HEK293 (cell line): ENCODE results near the gene NECTIN1.

Experiments used
- CTCF ChIA-PET: fragments of 350-600 bp; formaldehyde crosslinking; extraction: SDS; loops from one replicate; lab custom pipeline; 2021; ENCODE audit warnings: antibody characterized with exemption; lab: Yijun Ruan, JAX
- POLR2A ChIA-PET: fragments of 300-600 bp; formaldehyde crosslinking; extraction: SDS; loops from one replicate; lab custom pipeline; 2020; ENCODE audit warnings: antibody characterized with exemption, inconsistent platforms; lab: Yijun Ruan, JAX
- H3K27ac ChIP-seq: fragments of 200-500 bp; sonication (Bioruptor generic); 2 replicates; pipeline ENCODE4 v1.5.1; 2014; ENCODE audit warnings: low read depth, low read length, control low read depth, inconsistent platforms; ENCODE audit errors: extremely low read depth
- H3K36me3 ChIP-seq, 2 experiments: fragments of 200-500 bp in 1 of 2; sonication (Bioruptor generic) in 1 of 2; 1 replicate in 1 of 2; 2 replicates in 1 of 2; pipeline ENCODE4 v1.5.1; 2014 to 2017; ENCODE audit warnings: inconsistent platforms in 2 of 2, low read length in 2 of 2; ENCODE audit not compliant: control insufficient read depth in 2 of 2, insufficient read depth in 1 of 2
- H3K4me1 ChIP-seq: fragments of 200-500 bp; sonication (Bioruptor generic); 2 replicates; pipeline ENCODE4 v1.5.1; 2014; ENCODE audit warnings: mild to moderate bottlenecking, low read length, inconsistent platforms; ENCODE audit not compliant: control insufficient read depth, insufficient read depth
- H3K4me3 ChIP-seq: 2 replicates; pipeline ENCODE4 v1.5.1; 2011; ENCODE audit warnings: low read depth, mild to moderate bottlenecking, control low read depth, low read length, moderate library complexity
- H3K9me3 ChIP-seq: fragments of 200-500 bp; sonication (Bioruptor generic); 2 replicates; pipeline ENCODE4 v1.5.1; 2014; ENCODE audit warnings: low read depth, low read length, inconsistent platforms; ENCODE audit not compliant: control insufficient read depth, insufficient read depth
- IKZF3 ChIP-seq: fragments of 450-650 bp; IDR thresholded peaks from 2 replicates; pipeline ENCODE4 v1.5.0; 2018; ENCODE audit warnings: missing biosample characterization, mild to moderate bottlenecking, missing genetic modification characterization, moderate library complexity
- KLF1 ChIP-seq: fragments of 450-650 bp; formaldehyde crosslinking; IDR thresholded peaks from 2 replicates; pipeline ENCODE4 v1.5.1; 2016; ENCODE audit warnings: missing biosample characterization, missing genetic modification characterization
- MEIS1 ChIP-seq: sonication (generic); formaldehyde crosslinking; IDR thresholded peaks from 2 replicates; pipeline ENCODE4 v1.8.1; 2022; ENCODE audit warnings: missing genetic modification reagents, mild to moderate bottlenecking, borderline replicate concordance
- SETDB1 ChIP-seq: IDR thresholded peaks from one replicate; pipeline ENCODE4 v1.6.1; 2017; ENCODE audit warnings: mild to moderate bottlenecking, low read length, moderate library complexity, mixed read lengths; ENCODE audit not compliant: insufficient read length
- TCF7L2 ChIP-seq: IDR thresholded peaks from 2 replicates; pipeline ENCODE4 v1.6.1; 2011; ENCODE audit warnings: low read depth, mild to moderate bottlenecking, inconsistent platforms, low read length, moderate library complexity, borderline replicate concordance
- TSHZ1 ChIP-seq: fragments of 450-650 bp; formaldehyde crosslinking; IDR thresholded peaks from 2 replicates; pipeline ENCODE4 v1.5.1; 2016; ENCODE audit warnings: missing biosample characterization, missing genetic modification characterization, borderline replicate concordance
- ZEB2 ChIP-seq: fragments of 450-650 bp; formaldehyde crosslinking; IDR thresholded peaks from 2 replicates; pipeline ENCODE4 v1.5.1; 2016; ENCODE audit warnings: missing biosample characterization, missing genetic modification characterization
- ZFP37 ChIP-seq: fragments of 450-650 bp; formaldehyde crosslinking; IDR thresholded peaks from 2 replicates; pipeline ENCODE4 v1.5.1; 2016; ENCODE audit warnings: missing biosample characterization, missing genetic modification characterization
- ZFP69B ChIP-seq: fragments of 450-650 bp; formaldehyde crosslinking; IDR thresholded peaks from 2 replicates; pipeline ENCODE4 v1.5.1; 2016; ENCODE audit warnings: missing biosample characterization, missing genetic modification characterization
- ZNF169 ChIP-seq: fragments of 450-650 bp; formaldehyde crosslinking; IDR thresholded peaks from 2 replicates; pipeline ENCODE4 v1.5.1; 2016; ENCODE audit warnings: missing biosample characterization, missing genetic modification characterization
- ZNF292 ChIP-seq: fragments of 450-650 bp; formaldehyde crosslinking; IDR thresholded peaks from 2 replicates; pipeline ENCODE4 v1.5.1; 2016; ENCODE audit warnings: low read depth, missing biosample characterization, missing genetic modification characterization, borderline replicate concordance
- ZNF311 ChIP-seq: fragments of 450-650 bp; formaldehyde crosslinking; IDR thresholded peaks from 2 replicates; pipeline ENCODE4 v1.5.1; 2017; ENCODE audit warnings: missing biosample characterization, missing genetic modification characterization, borderline replicate concordance
- ZNF362 ChIP-seq: fragments of 450-650 bp; formaldehyde crosslinking; IDR thresholded peaks from 2 replicates; pipeline ENCODE4 v1.5.1; 2016; ENCODE audit warnings: missing biosample characterization, missing genetic modification characterization
- ZNF423 ChIP-seq: fragments of 450-650 bp; formaldehyde crosslinking; IDR thresholded peaks from 2 replicates; pipeline ENCODE4 v1.5.1; 2016; ENCODE audit warnings: missing biosample characterization, missing genetic modification characterization
- ZNF433 ChIP-seq: fragments of 450-650 bp; formaldehyde crosslinking; IDR thresholded peaks from 2 replicates; pipeline ENCODE4 v1.5.1; 2016; ENCODE audit warnings: missing biosample characterization, missing genetic modification characterization, low read depth
- ZNF514 ChIP-seq: fragments of 450-650 bp; formaldehyde crosslinking; IDR thresholded peaks from 2 replicates; pipeline ENCODE4 v1.5.1; 2016; ENCODE audit warnings: missing biosample characterization, missing genetic modification characterization
- ZNF600 ChIP-seq: fragments of 450-650 bp; formaldehyde crosslinking; IDR thresholded peaks from 2 replicates; pipeline ENCODE4 v1.5.1; 2016; ENCODE audit warnings: missing biosample characterization, missing genetic modification characterization
- ZNF654 ChIP-seq: fragments of 450-650 bp; formaldehyde crosslinking; IDR thresholded peaks from 2 replicates; pipeline ENCODE4 v1.5.1; 2016; ENCODE audit warnings: low read depth, missing biosample characterization, missing genetic modification characterization
- ZSCAN30 ChIP-seq: fragments of 450-650 bp; IDR thresholded peaks from 2 replicates; pipeline ENCODE4 v1.5.1; 2018; ENCODE audit warnings: missing biosample characterization, mild to moderate bottlenecking, missing genetic modification characterization, moderate library complexity
- TF ChIP-seq, protein P1 (sequence below): fragments of 450-650 bp; formaldehyde crosslinking; IDR thresholded peaks from 2 replicates; pipeline ENCODE4 v1.5.1; 2017; ENCODE audit warnings: missing biosample characterization, missing genetic modification characterization

The NECTIN1 gene

GRCh38 chr11:119700030-119700429, 29.0 kb downstream of the NECTIN1 start (continued):
- TF ChIP-seq, protein P1, sequence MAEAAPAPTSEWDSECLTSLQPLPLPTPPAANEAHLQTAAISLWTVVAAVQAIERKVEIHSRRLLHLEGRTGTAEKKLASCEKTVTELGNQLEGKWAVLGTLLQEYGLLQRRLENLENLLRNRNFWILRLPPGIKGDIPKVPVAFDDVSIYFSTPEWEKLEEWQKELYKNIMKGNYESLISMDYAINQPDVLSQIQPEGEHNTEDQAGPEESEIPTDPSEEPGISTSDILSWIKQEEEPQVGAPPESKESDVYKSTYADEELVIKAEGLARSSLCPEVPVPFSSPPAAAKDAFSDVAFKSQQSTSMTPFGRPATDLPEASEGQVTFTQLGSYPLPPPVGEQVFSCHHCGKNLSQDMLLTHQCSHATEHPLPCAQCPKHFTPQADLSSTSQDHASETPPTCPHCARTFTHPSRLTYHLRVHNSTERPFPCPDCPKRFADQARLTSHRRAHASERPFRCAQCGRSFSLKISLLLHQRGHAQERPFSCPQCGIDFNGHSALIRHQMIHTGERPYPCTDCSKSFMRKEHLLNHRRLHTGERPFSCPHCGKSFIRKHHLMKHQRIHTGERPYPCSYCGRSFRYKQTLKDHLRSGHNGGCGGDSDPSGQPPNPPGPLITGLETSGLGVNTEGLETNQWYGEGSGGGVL = no peak

GRCh38 chr11:119699227-119699626, 29.8 kb downstream of the NECTIN1 start:
- ChIA-PET CTCF (interaction anchor here (0.7 to 1.7 kb wide), 2 partner anchors 30 to 409 kb away, joined by 3 to 5 read pairs; partner anchors contain the start of gene NECTIN1), POLR2A (interaction anchor here (0.7 kb wide), 1 partner anchor 30 kb away, joined by 3 read pairs; the partner anchor contains the start of gene NECTIN1)
- TF ChIP-seq TSHZ1 (tag by site-specific recombination) = no peak
- no peak for TF ChIP-seq ZNF514
- no peak for TF ChIP-seq IKZF3 (tag by site-specific recombination)
- no peak for TF ChIP-seq ZEB2
- TF ChIP-seq ZNF423 (tag by site-specific recombination) = no peak
- no peak for TF ChIP-seq ZFP37 (tag by site-specific recombination)
- no peak for TF ChIP-seq ZNF169 (tag by site-specific recombination)
- no peak for TF ChIP-seq ZNF654
- TF ChIP-seq ZNF311 (tag by site-specific recombination) = no peak
- TF ChIP-seq ZNF600 (tag by site-specific recombination) = no peak
- TF ChIP-seq ZFP69B (tag by site-specific recombination) = no peak
- no peak for TF ChIP-seq KLF1 (tag by site-specific recombination)
- no peak for TF ChIP-seq ZNF292 (tag by site-specific recombination)
- no peak for TF ChIP-seq ZNF433 (tag by site-specific recombination)
- TF ChIP-seq TCF7L2 = no peak
- H3K4me1 ChIP-seq = no peaks in the 10 kb centered on the region
- H3K36me3 ChIP-seq = no peaks in the 10 kb centered on the region
- H3K27ac ChIP-seq = no peak overlapping the region
- H3K4me3 ChIP-seq = no peak overlapping the region
- H3K9me3 ChIP-seq = no peaks in the 10 kb centered on the region

- Histone ChIP-seq H3K27ac (no peak overlapping the region), H3K4me1 (no peaks in the 10 kb centered on the region), H3K9me3 (no peaks in the 10 kb centered on the region), H3K36me3 (no peaks in the 10 kb centered on the region), H3K4me3 (no peak overlapping the region)
- ChIA-PET CTCF (no interaction called here), POLR2A (no interaction called here)
- TF ChIP-seq MEIS1 (CRISPR knock-in tag) (no peak), SETDB1 (no peak), ZNF362 (no peak), ZSCAN30 (tag by site-specific recombination) (no peak)
These were observed 31.1 kb downstream of the NECTIN1 start for GRCh38 chr11:119697882-119698281.
